ENCODE data around the gene IL18RAP. TPM values are rescaled to one million over a fixed set of nuclear protein-coding genes. Genes with fewer than 3 reads are reported as not detected.

The IL18RAP gene
- total RNA-seq, 1 experiment from 2014 or later: not detected

DNA sequence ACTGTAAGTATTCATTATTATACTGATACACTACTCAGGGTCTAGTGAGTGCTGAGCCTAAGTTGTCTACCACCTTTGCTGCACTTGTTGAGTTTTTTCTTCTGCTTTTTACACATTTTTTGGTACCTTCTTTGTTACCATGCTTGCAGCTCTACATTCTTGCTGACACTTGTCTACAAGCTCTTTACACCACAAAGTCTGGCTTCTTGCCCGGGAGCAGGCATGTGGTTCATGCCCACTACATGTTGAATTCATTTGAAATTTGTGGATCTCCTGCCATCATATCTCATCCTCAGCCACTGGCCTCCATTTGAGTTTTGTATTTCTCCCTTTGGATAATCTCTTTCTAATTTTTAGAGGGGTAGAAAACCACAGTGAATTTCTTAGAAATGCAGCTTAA, 37.4 kb upstream of the IL18RAP start:
- Histone ChIP-seq H3K9me3 (ENCODE audit: low read depth, low read length, poor library complexity, severe bottlenecking) (peaks cover 6% of the 10 kb centered on the region), H3K27ac (ENCODE audit: low read depth, low read length, poor library complexity, severe bottlenecking) (no peak overlapping the region), H3K4me3 (ENCODE audit: low read depth, low read length, poor library complexity, severe bottlenecking) (no peak overlapping the region), H3K4me1 (ENCODE audit: insufficient read depth, low read length, poor library complexity, severe bottlenecking) (no peaks in the 10 kb centered on the region), H3K27me3 (replicated peaks; ENCODE audit: insufficient read depth, low read depth, low read length, poor library complexity) (no peaks in the 10 kb centered on the region), H3K36me3 (ENCODE audit: insufficient read depth, low read length, poor library complexity, severe bottlenecking) (no peaks in the 10 kb centered on the region)
- TF ChIP-seq, protein P1, sequence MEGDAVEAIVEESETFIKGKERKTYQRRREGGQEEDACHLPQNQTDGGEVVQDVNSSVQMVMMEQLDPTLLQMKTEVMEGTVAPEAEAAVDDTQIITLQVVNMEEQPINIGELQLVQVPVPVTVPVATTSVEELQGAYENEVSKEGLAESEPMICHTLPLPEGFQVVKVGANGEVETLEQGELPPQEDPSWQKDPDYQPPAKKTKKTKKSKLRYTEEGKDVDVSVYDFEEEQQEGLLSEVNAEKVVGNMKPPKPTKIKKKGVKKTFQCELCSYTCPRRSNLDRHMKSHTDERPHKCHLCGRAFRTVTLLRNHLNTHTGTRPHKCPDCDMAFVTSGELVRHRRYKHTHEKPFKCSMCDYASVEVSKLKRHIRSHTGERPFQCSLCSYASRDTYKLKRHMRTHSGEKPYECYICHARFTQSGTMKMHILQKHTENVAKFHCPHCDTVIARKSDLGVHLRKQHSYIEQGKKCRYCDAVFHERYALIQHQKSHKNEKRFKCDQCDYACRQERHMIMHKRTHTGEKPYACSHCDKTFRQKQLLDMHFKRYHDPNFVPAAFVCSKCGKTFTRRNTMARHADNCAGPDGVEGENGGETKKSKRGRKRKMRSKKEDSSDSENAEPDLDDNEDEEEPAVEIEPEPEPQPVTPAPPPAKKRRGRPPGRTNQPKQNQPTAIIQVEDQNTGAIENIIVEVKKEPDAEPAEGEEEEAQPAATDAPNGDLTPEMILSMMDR (conservative IDR thresholded peaks at IDR 0.05; ENCODE audit: low read depth, low read length): no peak
- no peak for TF ChIP-seq EZH2 (IDR thresholded peaks at IDR 0.05; ENCODE audit: borderline replicate concordance, low read depth, low read length, poor library complexity, severe bottlenecking)
- no peak for DNase-seq (ENCODE audit: low spot score)
- POLR2A ChIA-PET (ENCODE audit: low non-redundant PET): no interaction called here
- intact Hi-C loops (cut with micrococcal nuclease; ENCODE audit: unreplicated experiment): no loop called here
- BruUV-seq (replicated peaks): no TSS peak
- CTCF ChIA-PET: no interaction called here

DNA sequence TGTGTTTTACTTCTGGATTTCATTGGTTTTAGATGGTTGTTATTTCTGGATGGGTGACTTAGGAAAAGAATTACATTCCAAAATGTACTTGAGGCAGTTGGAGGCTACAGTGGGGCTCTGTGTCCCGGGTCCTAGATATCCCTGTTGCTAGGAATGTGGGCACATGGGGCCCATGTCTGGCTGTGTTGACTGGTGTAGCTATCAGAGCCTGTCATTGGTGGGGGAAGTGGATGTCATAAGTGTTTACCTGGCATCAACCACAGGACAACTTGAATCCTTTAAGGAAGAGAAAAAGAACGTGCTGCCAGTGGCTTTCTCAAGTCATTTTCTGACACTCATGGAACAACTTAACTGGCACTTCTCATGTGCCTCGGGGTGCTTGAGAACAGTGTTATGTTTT, 37.0 kb upstream of the IL18RAP start:
- BruUV-seq (replicated peaks): no TSS peak
- no peaks in the 10 kb centered on the region for H3K36me3 ChIP-seq (ENCODE audit: insufficient read depth, low read length, poor library complexity, severe bottlenecking)
- H3K4me3 ChIP-seq (ENCODE audit: low read depth, low read length, poor library complexity, severe bottlenecking): no peak overlapping the region
- H3K27ac ChIP-seq (ENCODE audit: low read depth, low read length, poor library complexity, severe bottlenecking): no peak overlapping the region
- POLR2A ChIA-PET (ENCODE audit: low non-redundant PET): no interaction called here
- no peak for DNase-seq (ENCODE audit: low spot score)
- peaks cover 6% of the 10 kb centered on the region for H3K9me3 ChIP-seq (ENCODE audit: low read depth, low read length, poor library complexity, severe bottlenecking)
- no peak for TF ChIP-seq EZH2 (IDR thresholded peaks at IDR 0.05; ENCODE audit: borderline replicate concordance, low read depth, low read length, poor library complexity, severe bottlenecking)
- no peaks in the 10 kb centered on the region for H3K27me3 ChIP-seq (replicated peaks; ENCODE audit: insufficient read depth, low read depth, low read length, poor library complexity)
- intact Hi-C loops (cut with micrococcal nuclease; ENCODE audit: unreplicated experiment): no loop called here
- CTCF ChIA-PET: no interaction called here
- no peaks in the 10 kb centered on the region for H3K4me1 ChIP-seq (ENCODE audit: insufficient read depth, low read length, poor library complexity, severe bottlenecking)

DNA sequence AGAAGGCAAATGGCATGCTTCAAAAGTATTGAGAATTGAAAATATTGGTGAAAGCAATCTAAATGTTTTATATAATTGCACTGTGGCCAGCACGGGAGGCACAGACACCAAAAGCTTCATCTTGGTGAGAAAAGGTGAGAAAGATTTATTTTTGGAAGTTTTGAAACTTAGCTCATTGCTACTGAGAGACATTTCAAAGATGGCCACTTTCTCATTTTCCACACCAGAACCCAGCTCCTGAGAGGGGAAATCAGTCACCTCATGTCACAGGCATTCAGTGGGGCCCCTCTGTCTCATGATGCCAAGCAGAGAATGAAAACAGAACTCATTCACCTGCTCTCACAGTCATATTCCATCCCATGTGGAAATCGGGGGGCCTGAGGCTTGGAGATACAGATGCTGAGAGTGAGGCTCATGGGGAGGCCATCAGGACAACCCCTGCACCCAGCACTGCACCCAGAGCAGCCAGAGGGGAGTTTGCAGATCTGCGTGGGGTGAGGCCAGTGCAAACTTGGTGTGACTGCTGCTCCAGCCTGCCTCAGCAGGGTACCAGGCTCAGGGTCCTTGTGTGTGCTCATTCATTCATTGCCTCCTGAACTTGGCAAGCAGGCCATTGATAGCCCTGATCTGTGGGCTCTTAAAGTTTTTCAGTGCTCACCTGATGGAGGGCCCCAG, 36.0 kb upstream of the IL18RAP start:
- Histone ChIP-seq H3K9me3 (ENCODE audit: low read depth, low read length, poor library complexity, severe bottlenecking) (peaks cover 6% of the 10 kb centered on the region), H3K27me3 (replicated peaks; ENCODE audit: insufficient read depth, low read depth, low read length, poor library complexity) (no peaks in the 10 kb centered on the region), H3K4me1 (ENCODE audit: insufficient read depth, low read length, poor library complexity, severe bottlenecking) (no peaks in the 10 kb centered on the region), H3K36me3 (ENCODE audit: insufficient read depth, low read length, poor library complexity, severe bottlenecking) (no peaks in the 10 kb centered on the region), H3K27ac (ENCODE audit: low read depth, low read length, poor library complexity, severe bottlenecking) (no peak overlapping the region), H3K4me3 (ENCODE audit: low read depth, low read length, poor library complexity, severe bottlenecking) (no peak overlapping the region)
- BruUV-seq (replicated peaks): no TSS peak
- TF ChIP-seq, protein P1 (conservative IDR thresholded peaks at IDR 0.05; ENCODE audit: low read depth, low read length): no peak
- TF ChIP-seq EZH2 (IDR thresholded peaks at IDR 0.05; ENCODE audit: borderline replicate concordance, low read depth, low read length, poor library complexity, severe bottlenecking): no peak
- ChIA-PET CTCF (no interaction called here), POLR2A (ENCODE audit: low non-redundant PET) (no interaction called here)
- no peak for DNase-seq (ENCODE audit: low spot score)
- intact Hi-C loops (cut with micrococcal nuclease; ENCODE audit: unreplicated experiment): no loop called here
